ENCODE measurements around the gene RSPO4.
A peak's percentile ranks its signal among the peaks of the same experiment; 100 is the strongest.
"Not testable (repeated sequence)": the region's sequence is repeated elsewhere in the genome, so short reads cannot be mapped to it uniquely, and the experiment has no call there.

RSPO4 gene

GRCh38 chr20:1035466-1035865 lies 33.4 kb upstream of the RSPO4 start:
- no peak for TF ChIP-seq CTCF (IDR thresholded peaks at IDR 0.05; ENCODE audit: low read depth, low read length)
- no peak for DNase-seq (ENCODE audit: low read depth in 2 of 2)
- no peak overlapping the region for H3K4me3 ChIP-seq (replicated peaks in 1 of 2; ENCODE audit: low read depth in 2 of 2, low read length in 2 of 2)

GRCh38 chr20:1034415-1034789 lies 32.3 kb upstream of the RSPO4 start:
- no peak for TF ChIP-seq CTCF (IDR thresholded peaks at IDR 0.05; ENCODE audit: low read depth, low read length)
- DNase-seq (ENCODE audit: low read depth in 2 of 2), result peak in 1 of 2 donors; percentile 2
- no peak overlapping the region for H3K4me3 ChIP-seq (replicated peaks in 1 of 2; ENCODE audit: low read depth in 2 of 2, low read length in 2 of 2)

GRCh38 chr20:1033751-1034414 lies 31.8 kb upstream of the RSPO4 start:
- no peak for DNase-seq (ENCODE audit: low read depth in 2 of 2)
- no peak overlapping the region for H3K4me3 ChIP-seq (replicated peaks in 1 of 2; ENCODE audit: low read depth in 2 of 2, low read length in 2 of 2)
- no peak for TF ChIP-seq CTCF (IDR thresholded peaks at IDR 0.05; ENCODE audit: low read depth, low read length)

- TF ChIP-seq CTCF (IDR thresholded peaks at IDR 0.05; ENCODE audit: low read depth, low read length), result no peak
- DNase-seq (ENCODE audit: low read depth in 2 of 2), result no peak
- H3K4me3 ChIP-seq (replicated peaks in 1 of 2; ENCODE audit: low read depth in 2 of 2, low read length in 2 of 2), result no peak overlapping the region
These were observed 27.9 kb upstream of the RSPO4 start for GRCh38 chr20:1029980-1030379.

- H3K4me3 ChIP-seq (replicated peaks in 1 of 2; ENCODE audit: low read depth in 2 of 2, low read length in 2 of 2); DNase-seq (ENCODE audit: low read depth in 2 of 2): not testable (repeated sequence)
These were observed 24.1 kb upstream of the RSPO4 start for GRCh38 chr20:1026214-1026613.

GRCh38 chr20:1022871-1023270 lies 20.8 kb upstream of the RSPO4 start:
- TF ChIP-seq CTCF (IDR thresholded peaks at IDR 0.05; ENCODE audit: low read depth, low read length), result no peak
- H3K4me3 ChIP-seq (replicated peaks in 1 of 2; ENCODE audit: low read depth in 2 of 2, low read length in 2 of 2), result no peak overlapping the region
- no peak for DNase-seq (ENCODE audit: low read depth in 2 of 2)

GRCh38 chr20:1020614-1021013 lies 18.5 kb upstream of the RSPO4 start:
- DNase-seq (ENCODE audit: low read depth in 2 of 2), result no peak
- H3K4me3 ChIP-seq (replicated peaks in 1 of 2; ENCODE audit: low read depth in 2 of 2, low read length in 2 of 2), result no peak overlapping the region
- TF ChIP-seq CTCF (IDR thresholded peaks at IDR 0.05; ENCODE audit: low read depth, low read length), result no peak

All from cardiac fibroblast (primary cell).